ENCODE measurements around the gene HK3.

Gene HK3

DNA sequence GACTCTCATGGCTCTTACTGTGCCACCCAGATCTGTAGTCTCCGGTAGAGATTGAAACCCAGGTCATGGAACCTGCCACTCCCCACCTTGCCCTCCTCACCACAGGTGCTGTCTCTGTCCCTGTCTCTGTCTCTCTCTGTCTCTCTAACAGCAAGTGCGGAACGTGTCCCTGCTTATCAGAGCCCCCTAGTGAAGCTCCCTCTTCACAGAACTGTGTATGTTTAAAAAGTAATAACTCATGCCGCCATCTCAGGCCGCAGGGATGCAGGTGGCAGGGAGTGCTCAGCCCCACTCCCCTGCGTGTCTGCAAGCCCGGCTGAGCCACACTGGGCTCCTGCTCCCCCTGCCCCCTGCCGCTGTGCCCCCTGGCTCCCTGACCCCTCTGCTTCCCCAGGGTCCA, 45.0 kb downstream of the HK3 start:
- Histone ChIP-seq H3K27me3 (replicated peaks in 2 of 5; ENCODE audit: control insufficient read depth in 4 of 5, insufficient read depth in 5 of 5, low read length in 4 of 5) (peaks cover 0 to 39% (median 4%) of the 10 kb centered on the region in 5 experiments), H3K27ac (ENCODE audit: insufficient read depth in 1 of 2, low read depth in 1 of 2, low read length in 2 of 2, poor library complexity in 1 of 2, severe bottlenecking in 2 of 2) (no peak overlapping the region), H3K36me3 (ENCODE audit: control insufficient read depth in 4 of 4, insufficient read depth in 4 of 4, low read length in 3 of 4) (no peaks in the 10 kb centered on the region), H3K9me3 (ENCODE audit: control extremely low read depth in 1 of 5, control insufficient read depth in 4 of 5, insufficient read depth in 2 of 5, low read depth in 1 of 5, low read length in 4 of 5) (no peaks in the 10 kb centered on the region), H3K4me3 (ENCODE audit: control insufficient read depth in 1 of 7, extremely low read depth in 1 of 7, insufficient read depth in 4 of 7, low read depth in 2 of 7, low read length in 6 of 7) (no peak overlapping the region), H3K4me1 (ENCODE audit: control extremely low read depth in 1 of 4, control insufficient read depth in 4 of 4, insufficient read depth in 4 of 4, low read length in 3 of 4) (no peaks in the 10 kb centered on the region)
- no peak for DNase-seq
- 50% methylated on average over 4 of the region's 8 CpGs for WGBS (ENCODE audit: insufficient coverage)
- ChIA-PET CTCF (no interaction called here), POLR2A (no interaction called here)

DNA sequence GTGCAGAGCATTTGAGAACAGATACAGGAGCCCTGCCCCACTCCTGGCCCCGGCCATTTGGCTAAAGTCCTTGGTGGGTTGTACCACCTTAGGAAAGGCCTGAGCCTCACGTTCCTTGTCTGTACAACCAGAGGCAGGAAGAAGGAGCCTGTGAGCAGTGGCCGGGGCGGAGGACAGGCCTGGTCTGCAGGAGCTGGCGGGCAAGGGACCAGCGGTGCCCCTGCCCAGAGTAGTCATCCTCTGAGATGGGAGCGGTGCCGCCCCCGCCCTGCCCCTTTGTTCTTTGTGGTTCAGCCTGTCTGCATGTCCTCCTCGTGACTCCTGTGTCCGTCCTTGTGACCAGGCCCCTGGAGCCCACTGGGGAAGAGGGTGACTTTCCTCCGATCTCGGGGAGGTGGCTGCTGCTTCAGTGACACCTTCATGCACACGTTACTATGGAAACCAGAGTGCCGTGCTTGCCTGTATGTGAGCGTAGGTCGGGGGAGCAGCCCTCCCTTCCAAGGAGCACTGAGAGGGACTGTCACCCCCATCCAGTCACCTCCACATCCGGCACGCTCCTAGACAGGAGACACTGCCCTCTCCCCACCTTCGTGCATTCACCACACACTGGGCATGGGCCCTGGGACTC, 45.9 kb downstream of the HK3 start:
- 84% methylated on average over 17 of the region's 20 CpGs for WGBS (ENCODE audit: insufficient coverage)
- H3K4me1 ChIP-seq (ENCODE audit: control extremely low read depth in 1 of 4, control insufficient read depth in 4 of 4, insufficient read depth in 4 of 4, low read length in 3 of 4), result no peaks in the 10 kb centered on the region

DNA sequence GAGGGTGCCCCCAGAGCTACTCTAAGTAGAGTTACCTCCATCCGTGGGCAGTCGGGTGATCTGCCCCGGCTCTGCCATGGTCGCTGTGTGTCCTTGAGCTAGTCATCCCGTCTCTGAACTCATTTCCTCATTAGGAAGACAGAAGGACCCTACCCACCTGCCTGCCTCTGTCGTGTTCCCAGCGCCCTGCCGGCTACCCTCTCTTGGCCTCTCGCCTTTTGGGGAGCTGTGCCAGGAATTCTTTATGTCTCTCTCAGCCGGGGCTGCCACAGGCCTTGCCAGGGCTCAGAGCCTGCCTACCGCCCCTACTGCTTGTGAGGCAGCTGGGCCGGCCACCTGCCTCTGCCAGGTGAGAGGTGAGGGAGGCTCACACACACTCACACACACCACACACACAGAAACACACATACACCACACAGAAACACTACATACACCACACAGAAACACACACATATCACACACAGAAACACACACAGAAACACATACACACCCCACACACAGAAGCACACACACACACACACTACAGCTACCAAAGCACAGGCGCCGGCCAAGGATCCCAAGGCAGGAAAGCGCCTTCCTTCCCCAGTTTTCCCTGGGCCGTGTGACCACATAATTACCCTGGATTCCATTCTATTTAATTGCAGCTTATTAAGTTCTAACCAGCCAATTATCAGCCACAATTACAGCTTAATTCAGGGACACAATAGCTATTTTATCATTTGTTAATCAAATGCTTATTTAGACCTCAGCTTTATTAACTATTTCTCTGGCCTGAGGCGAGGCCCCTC, 47.1 kb downstream of the HK3 start:
- no peaks in the 10 kb centered on the region for H3K9me3 ChIP-seq (ENCODE audit: control extremely low read depth in 1 of 5, control insufficient read depth in 4 of 5, insufficient read depth in 2 of 5, low read depth in 1 of 5, low read length in 4 of 5)
- H3K4me3 ChIP-seq (ENCODE audit: control insufficient read depth in 1 of 7, extremely low read depth in 1 of 7, insufficient read depth in 4 of 7, low read depth in 2 of 7, low read length in 6 of 7), result no peak overlapping the region
- WGBS (ENCODE audit: insufficient coverage), result 81% methylated on average over 12 of the region's 17 CpGs
- no peak overlapping the region for H3K27ac ChIP-seq (ENCODE audit: insufficient read depth in 1 of 2, low read depth in 1 of 2, low read length in 2 of 2, poor library complexity in 1 of 2, severe bottlenecking in 2 of 2)
- ChIA-PET CTCF (interaction anchor here (1.1 to 1.4 kb wide), 3 partner anchors 9 to 20 kb away, joined by 3 to 4 read pairs (median 3); no protein-coding TSS in a partner anchor), POLR2A (no interaction called here)
- peaks cover 0 to 44% (median 4%) of the 10 kb centered on the region in 5 experiments for H3K27me3 ChIP-seq (replicated peaks in 2 of 5; ENCODE audit: control insufficient read depth in 4 of 5, insufficient read depth in 5 of 5, low read length in 4 of 5)
- no peaks in the 10 kb centered on the region for H3K4me1 ChIP-seq (ENCODE audit: control extremely low read depth in 1 of 4, control insufficient read depth in 4 of 4, insufficient read depth in 4 of 4, low read length in 3 of 4)
- no peaks in the 10 kb centered on the region for H3K36me3 ChIP-seq (ENCODE audit: control insufficient read depth in 4 of 4, insufficient read depth in 4 of 4, low read length in 3 of 4)
- DNase-seq, result no peak

More for the DNA sequence above, 45.9 kb downstream of the HK3 start:
- Histone ChIP-seq H3K27me3 (replicated peaks in 2 of 5; ENCODE audit: control insufficient read depth in 4 of 5, insufficient read depth in 5 of 5, low read length in 4 of 5) (peaks cover 0 to 45% (median 4%) of the 10 kb centered on the region in 5 experiments), H3K27ac (ENCODE audit: insufficient read depth in 1 of 2, low read depth in 1 of 2, low read length in 2 of 2, poor library complexity in 1 of 2, severe bottlenecking in 2 of 2) (no peak overlapping the region), H3K36me3 (ENCODE audit: control insufficient read depth in 4 of 4, insufficient read depth in 4 of 4, low read length in 3 of 4) (no peaks in the 10 kb centered on the region), H3K4me3 (ENCODE audit: control insufficient read depth in 1 of 7, extremely low read depth in 1 of 7, insufficient read depth in 4 of 7, low read depth in 2 of 7, low read length in 6 of 7) (no peak overlapping the region), H3K9me3 (ENCODE audit: control extremely low read depth in 1 of 5, control insufficient read depth in 4 of 5, insufficient read depth in 2 of 5, low read depth in 1 of 5, low read length in 4 of 5) (no peaks in the 10 kb centered on the region)
- ChIA-PET POLR2A (no interaction called here), CTCF (no interaction called here)
- DNase-seq, result no peak

DNA sequence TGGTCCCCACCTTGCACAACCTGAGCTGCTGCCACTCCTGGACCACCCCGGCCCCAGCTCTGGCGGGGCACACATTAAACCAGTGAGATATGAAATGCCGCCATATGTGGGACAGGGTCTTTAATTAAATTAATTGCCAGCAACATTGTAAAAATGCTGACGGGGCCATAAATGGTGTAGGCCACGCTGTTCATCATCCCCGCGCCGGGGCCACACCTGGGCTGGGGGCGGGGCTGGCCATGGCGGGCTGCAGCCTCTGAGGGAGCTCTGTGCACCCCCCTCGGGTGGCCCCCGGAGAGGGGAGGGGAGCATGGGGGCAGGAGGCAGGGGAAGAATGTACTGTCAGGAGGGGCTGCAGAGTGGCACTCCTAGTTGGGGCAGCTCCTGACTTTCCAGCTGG, 47.8 kb downstream of the HK3 start:
- DNase-seq, result no peak
- CTCF ChIA-PET, result interaction anchor here (1.4 kb wide), 2 partner anchors 9 to 19 kb away, joined by 3 read pairs; no protein-coding TSS in a partner anchor
- Histone ChIP-seq H3K9me3 (ENCODE audit: control extremely low read depth in 1 of 5, control insufficient read depth in 4 of 5, insufficient read depth in 2 of 5, low read depth in 1 of 5, low read length in 4 of 5) (no peaks in the 10 kb centered on the region), H3K27ac (ENCODE audit: insufficient read depth in 1 of 2, low read depth in 1 of 2, low read length in 2 of 2, poor library complexity in 1 of 2, severe bottlenecking in 2 of 2) (no peak overlapping the region), H3K27me3 (replicated peaks in 2 of 5; ENCODE audit: control insufficient read depth in 4 of 5, insufficient read depth in 5 of 5, low read length in 4 of 5) (peaks cover 0 to 46% (median 5%) of the 10 kb centered on the region in 5 experiments), H3K4me3 (ENCODE audit: control insufficient read depth in 1 of 7, extremely low read depth in 1 of 7, insufficient read depth in 4 of 7, low read depth in 2 of 7, low read length in 6 of 7) (no peak overlapping the region), H3K36me3 (ENCODE audit: control insufficient read depth in 4 of 4, insufficient read depth in 4 of 4, low read length in 3 of 4) (no peaks in the 10 kb centered on the region), H3K4me1 (ENCODE audit: control extremely low read depth in 1 of 4, control insufficient read depth in 4 of 4, insufficient read depth in 4 of 4, low read length in 3 of 4) (no peaks in the 10 kb centered on the region)
- WGBS (ENCODE audit: insufficient coverage), result 87% methylated on average over 10 of the region's 12 CpGs
- POLR2A ChIA-PET, result no interaction called here

DNA sequence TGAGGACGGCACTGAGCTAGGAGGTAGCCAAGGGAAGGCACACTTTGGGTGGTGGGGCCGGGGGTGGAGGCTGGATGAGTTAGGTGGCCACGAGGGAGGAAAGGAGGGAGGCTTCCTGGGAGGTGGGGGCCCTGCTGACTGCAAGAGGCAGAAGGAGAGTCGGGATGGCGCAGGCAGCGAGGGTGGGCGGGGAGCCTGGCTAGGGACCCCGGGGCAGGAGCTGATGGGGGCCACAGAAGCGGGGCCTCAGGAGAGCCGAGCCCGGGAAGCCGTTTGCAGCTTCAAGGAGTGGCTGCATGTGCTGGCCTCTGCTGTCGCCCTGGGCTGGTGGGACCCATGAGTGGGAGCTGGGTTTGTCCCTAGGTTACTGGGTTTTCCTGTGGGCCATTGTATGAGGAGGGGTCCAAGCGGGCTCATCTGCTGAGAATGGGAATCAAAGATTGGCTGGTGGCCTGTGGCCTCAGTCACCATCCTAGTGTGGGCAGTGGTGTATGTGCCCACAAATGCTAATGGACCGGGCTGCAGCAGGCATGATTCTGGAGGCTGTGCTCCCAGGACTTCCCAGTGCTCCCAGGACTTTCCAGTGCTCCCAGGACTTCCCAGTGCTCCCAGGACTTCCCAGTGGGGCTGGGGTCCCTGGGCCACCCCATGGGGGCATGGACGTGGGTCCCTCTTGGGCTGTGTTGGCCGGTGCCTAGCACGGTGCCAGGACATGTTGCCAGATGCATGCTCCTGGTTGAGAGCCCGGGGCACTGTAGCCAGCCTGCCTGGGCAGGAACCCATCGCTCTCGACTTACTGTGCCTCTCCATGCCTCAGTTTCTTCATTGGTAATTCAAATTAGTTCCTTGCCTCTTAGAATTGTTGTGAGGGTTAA, 48.5 kb downstream of the HK3 start:
- ChIA-PET CTCF (no interaction called here), POLR2A (no interaction called here)
- 87% methylated on average over 21 of the region's 21 CpGs for WGBS (ENCODE audit: insufficient coverage)
- Histone ChIP-seq H3K4me1 (ENCODE audit: control extremely low read depth in 1 of 4, control insufficient read depth in 4 of 4, insufficient read depth in 4 of 4, low read length in 3 of 4) (no peaks in the 10 kb centered on the region), H3K27ac (ENCODE audit: insufficient read depth in 1 of 2, low read depth in 1 of 2, low read length in 2 of 2, poor library complexity in 1 of 2, severe bottlenecking in 2 of 2) (no peak overlapping the region), H3K4me3 (ENCODE audit: control insufficient read depth in 1 of 7, extremely low read depth in 1 of 7, insufficient read depth in 4 of 7, low read depth in 2 of 7, low read length in 6 of 7) (no peak overlapping the region), H3K9me3 (ENCODE audit: control extremely low read depth in 1 of 5, control insufficient read depth in 4 of 5, insufficient read depth in 2 of 5, low read depth in 1 of 5, low read length in 4 of 5) (no peaks in the 10 kb centered on the region), H3K36me3 (ENCODE audit: control insufficient read depth in 4 of 4, insufficient read depth in 4 of 4, low read length in 3 of 4) (no peaks in the 10 kb centered on the region), H3K27me3 (replicated peaks in 2 of 5; ENCODE audit: control insufficient read depth in 4 of 5, insufficient read depth in 5 of 5, low read length in 4 of 5) (peaks cover 0 to 53% (median 9%) of the 10 kb centered on the region in 5 experiments)
- no peak for DNase-seq

DNA sequence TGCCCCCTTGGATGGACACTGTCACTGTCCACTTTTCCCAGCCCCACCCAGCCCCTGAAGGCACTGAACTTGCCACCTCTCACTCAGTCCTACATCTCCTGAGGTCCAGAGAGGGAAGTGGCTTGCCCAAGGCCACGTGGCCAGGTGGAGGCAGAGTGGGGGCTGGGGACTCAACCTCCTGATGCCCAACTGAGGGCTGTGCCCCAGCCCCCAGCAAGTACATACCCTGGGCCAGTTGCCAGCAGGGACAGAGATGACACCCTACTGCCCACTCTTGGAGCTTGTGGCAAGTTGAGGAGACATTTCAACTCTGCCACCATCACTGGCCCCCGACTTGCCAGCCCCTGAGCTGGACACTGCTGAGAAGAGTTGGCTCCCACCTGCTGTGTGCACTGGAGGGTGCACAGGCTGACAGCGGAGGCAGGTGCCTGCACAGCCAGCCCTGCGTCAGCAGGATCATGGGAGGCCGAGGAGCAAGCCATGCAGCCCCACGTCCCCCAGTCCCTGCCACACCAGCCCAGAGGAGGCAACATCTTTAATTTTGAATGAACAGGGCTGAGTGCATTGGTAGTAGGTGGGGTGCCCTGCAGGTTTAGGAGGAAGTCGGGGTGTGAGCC, 49.4 kb downstream of the HK3 start:
- POLR2A ChIA-PET, result no interaction called here
- peaks cover 0 to 59% (median 9%) of the 10 kb centered on the region in 5 experiments for H3K27me3 ChIP-seq (replicated peaks in 2 of 5; ENCODE audit: control insufficient read depth in 4 of 5, insufficient read depth in 5 of 5, low read length in 4 of 5)

More for the DNA sequence above, 49.4 kb downstream of the HK3 start:
- no peak for DNase-seq
- Histone ChIP-seq H3K27ac (ENCODE audit: insufficient read depth in 1 of 2, low read depth in 1 of 2, low read length in 2 of 2, poor library complexity in 1 of 2, severe bottlenecking in 2 of 2) (no peak overlapping the region), H3K9me3 (ENCODE audit: control extremely low read depth in 1 of 5, control insufficient read depth in 4 of 5, insufficient read depth in 2 of 5, low read depth in 1 of 5, low read length in 4 of 5) (no peaks in the 10 kb centered on the region), H3K4me1 (ENCODE audit: control extremely low read depth in 1 of 4, control insufficient read depth in 4 of 4, insufficient read depth in 4 of 4, low read length in 3 of 4) (no peaks in the 10 kb centered on the region), H3K36me3 (ENCODE audit: control insufficient read depth in 4 of 4, insufficient read depth in 4 of 4, low read length in 3 of 4) (no peaks in the 10 kb centered on the region), H3K4me3 (ENCODE audit: control insufficient read depth in 1 of 7, extremely low read depth in 1 of 7, insufficient read depth in 4 of 7, low read depth in 2 of 7, low read length in 6 of 7) (no peak overlapping the region)
- CTCF ChIA-PET, result no interaction called here
- 75% methylated on average over 4 of the region's 7 CpGs for WGBS (ENCODE audit: insufficient coverage)
